CD14-positive monocyte (primary cell): Measurements from ENCODE around the gene ATOH8. TPM values are rescaled to one million over a fixed set of nuclear protein-coding genes. Genes with fewer than 3 reads are reported as not detected.

Experiments used
- DNase-seq, 3 donors: peaks; one replicate each; pipeline ENCODE4 v3.0.0-alpha.2; 2011 to 2022
- H2AFZ ChIP-seq: 2 replicates; pipeline ENCODE4 v1.6.0; 2012; ENCODE audit warnings: mild to moderate bottlenecking, low read depth, low read length, inconsistent platforms; ENCODE audit not compliant: insufficient read depth, poor library complexity, severe bottlenecking
- H3K27ac ChIP-seq, 2 donors: 1 replicate in 1 of 2; 2 replicates in 1 of 2; pipeline ENCODE4 v1.5.1; 2012 to 2013; ENCODE audit warnings: low read length in 2 of 2, control low read depth in 1 of 2, inconsistent platforms in 1 of 2, low read depth in 1 of 2, mild to moderate bottlenecking in 1 of 2
- H3K27me3 ChIP-seq, 2 donors: one replicate each; pipeline versions ENCODE4 v1.6.0 to v1.6.1; 2011 to 2013; ENCODE audit warnings: low read length in 2 of 2; ENCODE audit not compliant: control insufficient read depth in 2 of 2, insufficient read depth in 2 of 2
- H3K36me3 ChIP-seq, 2 donors: replicated peaks in 1 of 2; 1 replicate in 1 of 2; 2 replicates in 1 of 2; pipeline versions ENCODE4 v1.5.1 to v1.6.1; 2012 to 2013; ENCODE audit warnings: low read length in 2 of 2, control low read depth in 1 of 2, inconsistent platforms in 1 of 2, mild to moderate bottlenecking in 1 of 2; ENCODE audit not compliant: insufficient read depth in 2 of 2, control insufficient read depth in 1 of 2
- H3K4me1 ChIP-seq, 2 donors: 1 replicate in 1 of 2; 2 replicates in 1 of 2; pipeline versions ENCODE4 v1.5.1 to v1.6.1; 2012 to 2013; ENCODE audit warnings: low read length in 2 of 2, control low read depth in 1 of 2, inconsistent platforms in 1 of 2, mild to moderate bottlenecking in 1 of 2, moderate library complexity in 1 of 2; ENCODE audit not compliant: insufficient read depth in 2 of 2, control insufficient read depth in 1 of 2
- H3K4me2 ChIP-seq: replicated peaks from 2 replicates; pipeline ENCODE3; 2012; ENCODE audit warnings: low read length, moderate library complexity, mild to moderate bottlenecking; ENCODE audit not compliant: poor library complexity, severe bottlenecking; ENCODE audit errors: extremely low read depth
- H3K4me3 ChIP-seq, 3 experiments: fragments of 200-600 bp in 1 of 3; sonication (generic) in 1 of 3; replicated peaks in 1 of 3; 1 replicate in 2 of 3; 2 replicates in 1 of 3; pipeline ENCODE4 v1.5.1; 2011 to 2013; ENCODE audit warnings: low read length in 3 of 3, mild to moderate bottlenecking in 3 of 3, control low read depth in 2 of 3, low read depth in 2 of 3, inconsistent platforms in 1 of 3, moderate library complexity in 1 of 3
- H3K79me2 ChIP-seq: 2 replicates; pipeline ENCODE4 v1.6.0; 2012; ENCODE audit warnings: mild to moderate bottlenecking, control low read depth, inconsistent platforms, low read length, moderate library complexity; ENCODE audit not compliant: insufficient read depth
- H3K9ac ChIP-seq: 2 replicates; pipeline ENCODE4 v1.6.0; 2017; ENCODE audit warnings: low read length, mild to moderate bottlenecking; ENCODE audit not compliant: insufficient read depth, poor library complexity, severe bottlenecking
- H3K9me3 ChIP-seq, 2 donors: replicated peaks in 1 of 2; 1 replicate in 1 of 2; 2 replicates in 1 of 2; pipeline versions ENCODE4 v1.5.1 to v1.6.1; 2012 to 2013; ENCODE audit warnings: low read length in 2 of 2, control low read depth in 1 of 2; ENCODE audit not compliant: control insufficient read depth in 1 of 2, insufficient read depth in 1 of 2
- H4K20me1 ChIP-seq: 2 replicates; pipeline ENCODE4 v1.6.0; 2012; ENCODE audit warnings: mild to moderate bottlenecking, low read length, control low read depth, moderate library complexity; ENCODE audit not compliant: insufficient read depth
- H3K27ac Mint-ChIP-seq, 7 donors: one replicate each; pipeline ENCODE4 v1.8.0; 2020; ENCODE audit warnings: mild to moderate bottlenecking in 7 of 7, mixed read lengths in 7 of 7, moderate library complexity in 6 of 7, inconsistent platforms in 2 of 7
- H3K27me3 Mint-ChIP-seq, 3 donors: one replicate each; pipeline ENCODE4 v1.8.0; 2021 to 2022; ENCODE audit warnings: low read depth in 3 of 3, mild to moderate bottlenecking in 3 of 3, mixed read lengths in 3 of 3, moderate library complexity in 3 of 3, inconsistent platforms in 1 of 3
- H3K36me3 Mint-ChIP-seq, 2 donors: one replicate each; pipeline ENCODE4 v1.8.0; 2020; ENCODE audit warnings: mixed read lengths in 2 of 2, inconsistent platforms in 1 of 2, mild to moderate bottlenecking in 1 of 2
- H3K4me1 Mint-ChIP-seq: one replicate; pipeline ENCODE4 v1.8.0; 2020; ENCODE audit warnings: mild to moderate bottlenecking, mixed read lengths
- H3K4me3 Mint-ChIP-seq, 2 donors: one replicate each; pipeline ENCODE4 v1.8.0; 2020; ENCODE audit warnings: mild to moderate bottlenecking in 2 of 2, mixed read lengths in 2 of 2, moderate library complexity in 1 of 2
- H3K9me3 Mint-ChIP-seq, 7 donors: one replicate each; pipeline ENCODE4 v1.8.0; 2020 to 2022; ENCODE audit warnings: mixed read lengths in 7 of 7, mild to moderate bottlenecking in 6 of 7, moderate library complexity in 6 of 7, inconsistent platforms in 2 of 7
- WGBS: methylation state at CpG from one replicate; pipeline ENCODE4 v1.1.5; 2013; ENCODE audit warnings: missing lambda C conversion rate; ENCODE audit not compliant: insufficient coverage; 5-methylcytosine and 5-hydroxymethylcytosine counted together
- intact Hi-C, 2 donors: fragments of 100-400 bp; cut with micrococcal nuclease; formaldehyde crosslinking; loops; one replicate each; pipeline versions ENCODE4 v1.15.0 to v1.15.1; 2023
- polyA plus RNA-seq, 3 donors: library from polyadenylated mRNA; depleted of rRNA in 1 of 3; unstranded in 2 of 3; stranded (reverse) in 1 of 3; fragments of 300-500 nt in 2 of 3; fragments of >200 nt in 1 of 3; fragmentation: Illumina TruSeq in 2 of 3; gene quantifications; 1 replicate in 2 of 3; 2 replicates in 1 of 3; pipeline ENCODE4 v1.2.3, GENCODE V29; 2012 to 2021
- TF ChIP-seq, protein P1 (sequence below): fragments of 200-600 bp; IDR thresholded peaks from one replicate; pipeline ENCODE4 v1.8.0; 2022; ENCODE audit warnings: antibody characterized with exemption, mild to moderate bottlenecking

The ATOH8 gene
- polyA plus RNA-seq, 3 donors = 2.0 to 3.9 (median 2.1) TPM

- no peaks in the 10 kb centered on the region for H4K20me1 ChIP-seq
- Mint-ChIP-seq H3K9me3 (no peaks in the 10 kb centered on the region), H3K36me3 (no peaks in the 10 kb centered on the region), H3K4me3 (no peak overlapping the region), H3K4me1 (peaks cover 5% of the 10 kb centered on the region), H3K27ac (peak overlapping the region in 1 of 7 donors; percentile 83), H3K27me3 (peaks cover 13 to 26% (median 19%) of the 10 kb centered on the region in 3 donors)
- WGBS = 28% methylated on average over 9 of the region's 13 CpGs
- DNase-seq = peak; percentile 81 to 82 (median 81)
- no peaks in the 10 kb centered on the region for H3K4me1 ChIP-seq
- TF ChIP-seq, protein P1, sequence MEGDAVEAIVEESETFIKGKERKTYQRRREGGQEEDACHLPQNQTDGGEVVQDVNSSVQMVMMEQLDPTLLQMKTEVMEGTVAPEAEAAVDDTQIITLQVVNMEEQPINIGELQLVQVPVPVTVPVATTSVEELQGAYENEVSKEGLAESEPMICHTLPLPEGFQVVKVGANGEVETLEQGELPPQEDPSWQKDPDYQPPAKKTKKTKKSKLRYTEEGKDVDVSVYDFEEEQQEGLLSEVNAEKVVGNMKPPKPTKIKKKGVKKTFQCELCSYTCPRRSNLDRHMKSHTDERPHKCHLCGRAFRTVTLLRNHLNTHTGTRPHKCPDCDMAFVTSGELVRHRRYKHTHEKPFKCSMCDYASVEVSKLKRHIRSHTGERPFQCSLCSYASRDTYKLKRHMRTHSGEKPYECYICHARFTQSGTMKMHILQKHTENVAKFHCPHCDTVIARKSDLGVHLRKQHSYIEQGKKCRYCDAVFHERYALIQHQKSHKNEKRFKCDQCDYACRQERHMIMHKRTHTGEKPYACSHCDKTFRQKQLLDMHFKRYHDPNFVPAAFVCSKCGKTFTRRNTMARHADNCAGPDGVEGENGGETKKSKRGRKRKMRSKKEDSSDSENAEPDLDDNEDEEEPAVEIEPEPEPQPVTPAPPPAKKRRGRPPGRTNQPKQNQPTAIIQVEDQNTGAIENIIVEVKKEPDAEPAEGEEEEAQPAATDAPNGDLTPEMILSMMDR = peak; percentile 94
- H3K4me3 ChIP-seq = no peak overlapping the region
- intact Hi-C loops = loop anchor here (1.0 to 5.0 kb wide), 5 partner anchors 63 to 177 kb away; no protein-coding TSS in a partner anchor
- H3K79me2 ChIP-seq = no peaks in the 10 kb centered on the region
- no peaks in the 10 kb centered on the region for H3K36me3 ChIP-seq
- H3K9ac ChIP-seq = no peak overlapping the region
- no peaks in the 10 kb centered on the region for H3K9me3 ChIP-seq
- H2AFZ ChIP-seq = peak overlapping the region; percentile 31
- H3K27ac ChIP-seq = no peak overlapping the region
- H3K27me3 ChIP-seq = peaks cover 0 to 5% of the 10 kb centered on the region in 2 donors
- no peak overlapping the region for H3K4me2 ChIP-seq
Observed at GRCh38 chr2:85813982-85814801, 60.4 kb downstream of the ATOH8 start.

GRCh38 chr2:85814802-85815550, 61.2 kb downstream of the ATOH8 start:
- H3K4me3 Mint-ChIP-seq = no peak overlapping the region
- no peaks in the 10 kb centered on the region for H3K36me3 Mint-ChIP-seq
- no peak overlapping the region for H3K27ac Mint-ChIP-seq
- H3K9me3 Mint-ChIP-seq = no peaks in the 10 kb centered on the region
- DNase-seq = no peak
- Histone ChIP-seq H3K4me1 (no peaks in the 10 kb centered on the region), H3K79me2 (no peaks in the 10 kb centered on the region), H3K4me3 (no peak overlapping the region), H3K27ac (no peak overlapping the region), H4K20me1 (no peaks in the 10 kb centered on the region), H3K36me3 (no peaks in the 10 kb centered on the region), H3K27me3 (peaks cover 0 to 5% of the 10 kb centered on the region in 2 donors), H3K4me2 (no peak overlapping the region), H3K9ac (no peak overlapping the region), H2AFZ (no peak overlapping the region), H3K9me3 (no peaks in the 10 kb centered on the region)
- H3K4me1 Mint-ChIP-seq = peaks cover 5% of the 10 kb centered on the region
- H3K27me3 Mint-ChIP-seq = peaks cover 13 to 26% (median 19%) of the 10 kb centered on the region in 3 donors
- TF ChIP-seq, protein P1 = no peak
- WGBS = 95% methylated on average over 6 of the region's 10 CpGs
- intact Hi-C loops = loop anchor here (1.0 to 5.0 kb wide), 5 partner anchors 64 to 178 kb away; no protein-coding TSS in a partner anchor
